Ishikawa (cell line): ENCODE data around the gene DAGLA.

Experiments used
- CEBPB ChIP-seq: IDR thresholded peaks from 2 replicates; pipeline ENCODE4 v1.6.1; 2012
- CREB1 ChIP-seq: IDR thresholded peaks from 2 replicates; pipeline ENCODE4 v1.6.1; 2012; ENCODE audit warnings: low read depth
- EGR1 ChIP-seq: IDR thresholded peaks from 2 replicates; pipeline ENCODE4 v1.6.1; 2012
- EP300 ChIP-seq: IDR thresholded peaks from 2 replicates; pipeline ENCODE4 v1.6.1; 2012; ENCODE audit warnings: borderline replicate concordance
- FOXM1 ChIP-seq: IDR thresholded peaks from 2 replicates; pipeline ENCODE4 v1.6.1; 2012; ENCODE audit warnings: low read depth, borderline replicate concordance
- MAX ChIP-seq: IDR thresholded peaks from 2 replicates; pipeline ENCODE4 v1.6.1; 2012
- NFIC ChIP-seq: IDR thresholded peaks from 2 replicates; pipeline ENCODE4 v1.6.1; 2012
- RAD21 ChIP-seq: IDR thresholded peaks from 2 replicates; pipeline ENCODE4 v1.6.1; 2012; ENCODE audit warnings: low read depth
- REST ChIP-seq: IDR thresholded peaks from 2 replicates; pipeline ENCODE4 v1.6.1; 2012; ENCODE audit warnings: low read depth, mild to moderate bottlenecking
- TAF1 ChIP-seq: IDR thresholded peaks from 2 replicates; pipeline ENCODE4 v1.6.1; 2012; ENCODE audit warnings: low read depth, mild to moderate bottlenecking
- TCF12 ChIP-seq: IDR thresholded peaks from 2 replicates; pipeline ENCODE4 v1.6.1; 2012; ENCODE audit warnings: low read depth
- TEAD4 ChIP-seq: IDR thresholded peaks from 2 replicates; pipeline ENCODE4 v1.6.1; 2012
- USF1 ChIP-seq: IDR thresholded peaks from 2 replicates; pipeline ENCODE4 v1.6.1; 2012
- YY1 ChIP-seq: IDR thresholded peaks from 2 replicates; pipeline ENCODE4 v1.6.1; 2012; ENCODE audit warnings: low read depth
- ZBTB7A ChIP-seq: IDR thresholded peaks from 2 replicates; pipeline ENCODE4 v1.6.1; 2012; ENCODE audit warnings: low read depth

The DAGLA gene

GRCh38 chr11:61777234-61778090 lies 97.3 kb downstream of the DAGLA start:
- TF ChIP-seq USF1 (peak; percentile 22; the same call in 1 of the 2 replicates), ZBTB7A (0 out of 2 replicates have a peak, but pooled peaks have one; percentile 34), CREB1 (no peak), EGR1 (no peak), MAX (peak; percentile 68)

- TF ChIP-seq NFIC (no peak), CREB1 (no peak), TAF1 (no peak), YY1 (no peak), TCF12 (no peak), USF1 (no peak), MAX (no peak), EP300 (no peak), CEBPB (no peak), ZBTB7A (no peak), FOXM1 (no peak), EGR1 (no peak), REST (no peak), RAD21 (no peak), TEAD4 (no peak)
Observed at GRCh38 chr11:61778357-61778886, 98.2 kb downstream of the DAGLA start.

- TF ChIP-seq EGR1 = no peak
Observed at GRCh38 chr11:61778920-61779650, 98.9 kb downstream of the DAGLA start.

- no peak for TF ChIP-seq CEBPB
- no peak for TF ChIP-seq EGR1
- TF ChIP-seq ZBTB7A = no peak
- no peak for TF ChIP-seq REST
- TF ChIP-seq EP300 = no peak
- no peak for TF ChIP-seq CREB1
- no peak for TF ChIP-seq TEAD4
- TF ChIP-seq YY1 = no peak
- TF ChIP-seq FOXM1 = no peak
- TF ChIP-seq TCF12 = no peak
Observed at GRCh38 chr11:61779666-61780525, 99.7 kb downstream of the DAGLA start.

GRCh38 chr11:61780581-61781162 lies 100.5 kb downstream of the DAGLA start:
- TF ChIP-seq CREB1 = no peak
